Thymus (tissue), 11 donors: ENCODE data around the gene SMIM1. TPM values are rescaled to one million over a fixed set of nuclear protein-coding genes. Genes with fewer than 3 reads are reported as not detected.

Source experiments
- DNase-seq, 9 donors: peaks; one replicate each; pipeline ENCODE4 v3.0.0-alpha.2; 2013; ENCODE audit warnings: low spot score in 9 of 9, low read depth in 6 of 9, missing footprints in 1 of 9
- H3K27ac ChIP-seq, 2 donors: one replicate each; pipeline ENCODE4 v1.5.1; 2013; ENCODE audit warnings: control low read depth in 1 of 2, low read depth in 1 of 2, low read length in 1 of 2, mild to moderate bottlenecking in 1 of 2, moderate library complexity in 1 of 2
- H3K27me3 ChIP-seq, 2 donors: one replicate each; pipeline ENCODE4 v1.5.1; 2013; ENCODE audit warnings: low read length in 1 of 2; ENCODE audit not compliant: control insufficient read depth in 2 of 2, insufficient read depth in 1 of 2
- H3K36me3 ChIP-seq, 2 donors: one replicate each; pipeline ENCODE4 v1.5.1; 2013; ENCODE audit warnings: low read length in 1 of 2, mild to moderate bottlenecking in 1 of 2, moderate library complexity in 1 of 2; ENCODE audit not compliant: control insufficient read depth in 2 of 2, insufficient read depth in 2 of 2
- H3K4me1 ChIP-seq, 2 donors: one replicate each; pipeline ENCODE4 v1.5.1; 2013; ENCODE audit warnings: low read length in 2 of 2; ENCODE audit not compliant: control insufficient read depth in 2 of 2, insufficient read depth in 2 of 2
- H3K4me3 ChIP-seq, 2 donors: one replicate each; pipeline ENCODE4 v1.5.1; 2013; ENCODE audit warnings: low read length in 2 of 2, control low read depth in 1 of 2, mild to moderate bottlenecking in 1 of 2
- H3K9me3 ChIP-seq, 2 donors: one replicate each; pipeline ENCODE4 v1.5.1; 2013; ENCODE audit warnings: low read length in 1 of 2, mild to moderate bottlenecking in 1 of 2; ENCODE audit not compliant: control insufficient read depth in 2 of 2, insufficient read depth in 1 of 2
- WGBS: extraction: QIAGEN DNeasy Blood & Tissue Kit; methylation state at CpG from one replicate; pipeline ENCODE4 v1.1.7; 2013; 5-methylcytosine and 5-hydroxymethylcytosine counted together
- polyA plus RNA-seq: library from polyadenylated mRNA; stranded (reverse); fragments of 200-250 nt; gene quantifications from one replicate; pipeline ENCODE4 v1.2.3, GENCODE V29; 2013
- total RNA-seq: library from RNA; stranded (reverse); fragments of 120-200 nt; gene quantifications from one replicate; pipeline ENCODE4 v1.2.4, GENCODE V29; 2013
- donor health status: healthy.

SMIM1 gene
- total and polyA plus RNA-seq, 2 donors, result 6.9 to 7.0 TPM

- H3K9me3 ChIP-seq, result no peaks in the 10 kb centered on the region
- H3K27me3 ChIP-seq, result peaks cover 5 to 17% of the 10 kb centered on the region in 2 donors
- DNase-seq, result no peak
- 93% methylated on average over 10 of the region's 10 CpGs for WGBS
- no peak overlapping the region for H3K4me3 ChIP-seq
- H3K36me3 ChIP-seq, result peaks cover 27 to 35% of the 10 kb centered on the region in 2 donors
- peaks cover under 1 to 13% of the 10 kb centered on the region in 2 donors for H3K4me1 ChIP-seq
- no peak overlapping the region for H3K27ac ChIP-seq
Observed at GRCh38 chr1:3777078-3777547, 4.6 kb downstream of the SMIM1 start.

GRCh38 chr1:3777647-3778589, 5.4 kb downstream of the SMIM1 start:
- peaks cover 33 to 43% of the 10 kb centered on the region in 2 donors for H3K36me3 ChIP-seq
- WGBS, result 94% methylated on average over 20 of the region's 20 CpGs
- peaks cover under 1 to 14% of the 10 kb centered on the region in 2 donors for H3K27me3 ChIP-seq
- peaks cover 0 to 12% of the 10 kb centered on the region in 2 donors for H3K4me1 ChIP-seq
- no peak overlapping the region for H3K4me3 ChIP-seq
- no peak overlapping the region for H3K27ac ChIP-seq
- no peaks in the 10 kb centered on the region for H3K9me3 ChIP-seq
- no peak for DNase-seq

- H3K27ac ChIP-seq, result no peak overlapping the region
- DNase-seq, result no peak
- no peak overlapping the region for H3K4me3 ChIP-seq
- H3K36me3 ChIP-seq, result peaks cover 37 to 49% of the 10 kb centered on the region in 2 donors
- H3K4me1 ChIP-seq, result peaks cover 0 to 12% of the 10 kb centered on the region in 2 donors
- WGBS, result 94% methylated on average over 14 of the region's 14 CpGs
- no peaks in the 10 kb centered on the region for H3K9me3 ChIP-seq
- H3K27me3 ChIP-seq, result peaks cover 0 to 6% of the 10 kb centered on the region in 2 donors
Observed at GRCh38 chr1:3778590-3779264, 6.2 kb downstream of the SMIM1 start.

GRCh38 chr1:3779265-3779911, 6.8 kb downstream of the SMIM1 start:
- H3K27ac ChIP-seq, result no peak overlapping the region
- no peak overlapping the region for H3K4me3 ChIP-seq
- peaks cover 0 to 12% of the 10 kb centered on the region in 2 donors for H3K4me1 ChIP-seq
- no peaks in the 10 kb centered on the region for H3K9me3 ChIP-seq
- DNase-seq, result no peak
- WGBS, result 96% methylated on average over 23 of the region's 23 CpGs
- H3K36me3 ChIP-seq, result peaks cover 43 to 55% of the 10 kb centered on the region in 2 donors
- peaks cover 0 to 1% of the 10 kb centered on the region in 2 donors for H3K27me3 ChIP-seq

- Histone ChIP-seq H3K9me3 (no peaks in the 10 kb centered on the region), H3K27ac (no peak overlapping the region), H3K36me3 (peaks cover 47 to 61% of the 10 kb centered on the region in 2 donors), H3K4me3 (no peak overlapping the region), H3K4me1 (peaks cover 0 to 12% of the 10 kb centered on the region in 2 donors), H3K27me3 (no peaks in the 10 kb centered on the region)
- no peak for DNase-seq
- 97% methylated on average over 20 of the region's 20 CpGs for WGBS
Observed at GRCh38 chr1:3779912-3780416, 7.4 kb downstream of the SMIM1 start.

- Histone ChIP-seq H3K4me3 (no peak overlapping the region), H3K27me3 (no peaks in the 10 kb centered on the region), H3K4me1 (peaks cover 0 to 6% of the 10 kb centered on the region in 2 donors), H3K27ac (no peak overlapping the region), H3K36me3 (peaks cover 54 to 68% of the 10 kb centered on the region in 2 donors), H3K9me3 (no peaks in the 10 kb centered on the region)
- 97% methylated on average over 21 of the region's 21 CpGs for WGBS
- no peak for DNase-seq
Observed at GRCh38 chr1:3780901-3781300, 8.4 kb downstream of the SMIM1 start.

- WGBS, result 96% methylated on average over 30 of the region's 30 CpGs
- Histone ChIP-seq H3K9me3 (no peaks in the 10 kb centered on the region), H3K4me3 (no peak overlapping the region), H3K4me1 (no peaks in the 10 kb centered on the region), H3K36me3 (peaks cover 65 to 90% of the 10 kb centered on the region in 2 donors), H3K27ac (no peak overlapping the region), H3K27me3 (no peaks in the 10 kb centered on the region)
- no peak for DNase-seq
Observed at GRCh38 chr1:3783651-3784474, 11.3 kb downstream of the SMIM1 start.

- peaks cover 53 to 87% of the 10 kb centered on the region in 2 donors for H3K36me3 ChIP-seq
- H3K27me3 ChIP-seq, result no peaks in the 10 kb centered on the region
- H3K4me1 ChIP-seq, result no peaks in the 10 kb centered on the region
- no peak overlapping the region for H3K27ac ChIP-seq
- 95% methylated on average over 13 of the region's 13 CpGs for WGBS
- no peak overlapping the region for H3K4me3 ChIP-seq
- H3K9me3 ChIP-seq, result no peaks in the 10 kb centered on the region
- no peak for DNase-seq
Observed at GRCh38 chr1:3785045-3785444, 12.5 kb downstream of the SMIM1 start.
